ENCODE measurements around the gene DNM1L.
"Not testable (repeated sequence)": the region's sequence is repeated elsewhere in the genome, so short reads cannot be mapped to it uniquely, and the experiment has no call there.

DNM1L gene

GRCh38 chr12:32695787-32696186 lies 16.7 kb downstream of the DNM1L start:
- DNase-seq (ENCODE audit: extremely low read depth, low read depth) = no peak
- TF ChIP-seq, protein P1, sequence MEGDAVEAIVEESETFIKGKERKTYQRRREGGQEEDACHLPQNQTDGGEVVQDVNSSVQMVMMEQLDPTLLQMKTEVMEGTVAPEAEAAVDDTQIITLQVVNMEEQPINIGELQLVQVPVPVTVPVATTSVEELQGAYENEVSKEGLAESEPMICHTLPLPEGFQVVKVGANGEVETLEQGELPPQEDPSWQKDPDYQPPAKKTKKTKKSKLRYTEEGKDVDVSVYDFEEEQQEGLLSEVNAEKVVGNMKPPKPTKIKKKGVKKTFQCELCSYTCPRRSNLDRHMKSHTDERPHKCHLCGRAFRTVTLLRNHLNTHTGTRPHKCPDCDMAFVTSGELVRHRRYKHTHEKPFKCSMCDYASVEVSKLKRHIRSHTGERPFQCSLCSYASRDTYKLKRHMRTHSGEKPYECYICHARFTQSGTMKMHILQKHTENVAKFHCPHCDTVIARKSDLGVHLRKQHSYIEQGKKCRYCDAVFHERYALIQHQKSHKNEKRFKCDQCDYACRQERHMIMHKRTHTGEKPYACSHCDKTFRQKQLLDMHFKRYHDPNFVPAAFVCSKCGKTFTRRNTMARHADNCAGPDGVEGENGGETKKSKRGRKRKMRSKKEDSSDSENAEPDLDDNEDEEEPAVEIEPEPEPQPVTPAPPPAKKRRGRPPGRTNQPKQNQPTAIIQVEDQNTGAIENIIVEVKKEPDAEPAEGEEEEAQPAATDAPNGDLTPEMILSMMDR (IDR thresholded peaks at IDR 0.05; ENCODE audit: low read depth, low read length) = no peak

GRCh38 chr12:32697445-32697844 lies 18.3 kb downstream of the DNM1L start:
- TF ChIP-seq, protein P1 (IDR thresholded peaks at IDR 0.05; ENCODE audit: low read depth, low read length) = no peak
- DNase-seq (ENCODE audit: extremely low read depth, low read depth) = no peak

GRCh38 chr12:32698285-32698684 lies 19.2 kb downstream of the DNM1L start:
- TF ChIP-seq, protein P1 (IDR thresholded peaks at IDR 0.05; ENCODE audit: low read depth, low read length) = no peak

GRCh38 chr12:32699437-32699836 lies 20.3 kb downstream of the DNM1L start:
- not testable (repeated sequence) for DNase-seq (ENCODE audit: extremely low read depth, low read depth)

More at GRCh38 chr12:32698285-32698684, 19.2 kb downstream of the DNM1L start:
- no peak for DNase-seq (ENCODE audit: extremely low read depth, low read depth)

GRCh38 chr12:32702473-32702872 lies 23.4 kb downstream of the DNM1L start:
- TF ChIP-seq, protein P1 (IDR thresholded peaks at IDR 0.05; ENCODE audit: low read depth, low read length) = no peak
- no peak for DNase-seq (ENCODE audit: extremely low read depth, low read depth)

DNA sequence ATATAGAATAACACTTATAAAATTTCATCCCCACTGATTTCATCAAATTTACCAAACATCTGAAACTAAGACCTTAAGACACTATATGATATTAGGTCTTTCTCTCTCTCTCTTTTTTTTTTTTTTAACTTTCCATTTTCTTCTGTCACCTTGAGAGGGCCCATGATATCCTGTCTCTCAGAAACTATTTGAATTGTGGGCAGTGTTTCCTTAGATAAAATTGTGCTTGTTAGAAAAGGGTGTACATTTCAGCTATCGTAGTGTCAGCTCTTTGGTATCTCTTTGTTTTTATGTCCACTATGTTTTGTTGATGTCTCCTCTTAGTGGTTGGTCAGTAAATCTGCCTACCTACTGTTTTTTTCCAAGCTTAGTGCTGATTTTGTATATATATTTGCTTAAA lies 23.8 kb downstream of the DNM1L start:
- TF ChIP-seq, protein P1 (IDR thresholded peaks at IDR 0.05; ENCODE audit: low read depth, low read length) = no peak

DNA sequence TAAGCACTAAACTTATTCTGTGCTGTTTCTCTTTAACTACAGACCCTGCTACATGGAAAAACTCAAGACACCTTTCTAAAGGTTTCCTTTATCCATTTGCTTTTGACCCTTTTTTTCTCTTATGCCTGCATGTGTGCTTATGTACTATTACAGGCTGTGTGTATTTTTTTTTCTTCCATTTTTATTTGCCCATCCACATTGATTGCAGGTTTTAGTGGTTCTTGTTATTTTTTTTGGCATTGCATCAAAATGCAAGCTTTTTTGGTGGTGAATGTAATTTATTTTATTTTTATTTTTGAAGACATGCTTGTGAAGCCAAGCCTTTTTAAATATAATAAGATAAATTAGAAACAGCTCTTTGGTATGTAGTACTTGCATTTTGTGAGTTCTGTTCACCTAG lies 26.7 kb downstream of the DNM1L start:
- TF ChIP-seq, protein P1 (IDR thresholded peaks at IDR 0.05; ENCODE audit: low read depth, low read length) = no peak
- no peak for DNase-seq (ENCODE audit: extremely low read depth, low read depth)

More for the DNA sequence above, 23.8 kb downstream of the DNM1L start:
- no peak for DNase-seq (ENCODE audit: extremely low read depth, low read depth)

GRCh38 chr12:32706335-32707024 lies 27.4 kb downstream of the DNM1L start:
- TF ChIP-seq, protein P1 (IDR thresholded peaks at IDR 0.05; ENCODE audit: low read depth, low read length) = no peak

More at GRCh38 chr12:32706335-32707024, 27.4 kb downstream of the DNM1L start:
- DNase-seq (ENCODE audit: extremely low read depth, low read depth) = no peak

Measured in AG09319 (cell line).